ENCODE results near the gene AHDC1. TPM values are rescaled to one million over a fixed set of nuclear protein-coding genes. Genes with fewer than 3 reads are reported as not detected.

AHDC1 gene
- total and polyA plus RNA-seq, 2 of the 13 experiments (the other 11 are each of a cell fraction or from before 2014, with no cell fraction given): 1.0 to 2.7 TPM

DNA sequence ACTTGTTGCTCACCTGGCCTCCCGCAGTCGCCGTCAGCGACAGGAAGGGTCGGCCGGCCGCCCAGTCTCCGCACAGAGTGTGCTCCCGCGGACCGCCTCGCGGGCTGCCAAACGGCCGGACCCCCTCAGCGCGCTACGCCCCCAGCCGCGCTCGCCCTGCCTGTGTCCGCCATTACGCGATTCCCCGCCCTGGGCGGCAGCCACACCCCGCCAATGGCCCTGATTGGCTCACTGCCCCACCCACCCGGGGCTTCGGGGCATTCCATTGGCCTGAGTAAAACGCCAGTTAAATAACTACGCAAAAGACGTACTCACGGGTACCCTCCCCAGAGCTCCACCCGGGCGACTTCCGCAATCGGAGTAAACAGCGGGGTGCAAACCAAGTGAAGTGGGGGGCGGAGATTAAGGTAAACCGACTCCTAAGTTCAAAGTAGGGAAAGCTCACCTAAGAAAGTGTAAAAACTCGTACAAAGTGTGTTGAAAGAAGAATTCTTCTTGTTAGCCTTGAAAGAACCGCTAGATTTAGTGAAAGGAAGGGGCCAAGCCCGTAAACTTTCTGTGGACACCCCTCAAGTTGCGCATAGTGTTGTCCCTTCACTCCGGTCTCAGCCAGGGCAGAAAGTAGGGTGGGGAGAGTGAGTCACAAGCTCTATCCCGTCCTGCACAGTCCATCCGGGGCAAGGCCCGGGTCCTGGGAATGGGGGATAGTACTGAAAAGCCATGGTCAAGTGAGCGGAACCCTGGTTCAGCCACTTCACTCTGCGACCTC is 113.8 kb downstream of the AHDC1 start, which contains the start of gene WASF2 (continued):
- TF ChIP-seq, protein P1, sequence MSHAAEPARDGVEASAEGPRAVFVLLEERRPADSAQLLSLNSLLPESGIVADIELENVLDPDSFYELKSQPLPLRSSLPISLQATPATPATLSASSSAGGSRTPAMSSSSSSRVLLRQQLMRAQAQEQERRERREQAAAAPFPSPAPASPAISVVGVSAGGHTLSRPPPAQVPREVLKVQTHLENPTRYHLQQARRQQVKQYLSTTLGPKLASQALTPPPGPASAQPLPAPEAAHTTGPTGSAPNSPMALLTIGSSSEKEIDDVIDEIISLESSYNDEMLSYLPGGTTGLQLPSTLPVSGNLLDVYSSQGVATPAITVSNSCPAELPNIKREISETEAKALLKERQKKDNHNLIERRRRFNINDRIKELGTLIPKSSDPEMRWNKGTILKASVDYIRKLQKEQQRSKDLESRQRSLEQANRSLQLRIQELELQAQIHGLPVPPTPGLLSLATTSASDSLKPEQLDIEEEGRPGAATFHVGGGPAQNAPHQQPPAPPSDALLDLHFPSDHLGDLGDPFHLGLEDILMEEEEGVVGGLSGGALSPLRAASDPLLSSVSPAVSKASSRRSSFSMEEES (CRISPR knock-in tag; IDR thresholded peaks at IDR 0.05): peak; percentile 64
- TF ChIP-seq NCOA2 (CRISPR knock-in tag; IDR thresholded peaks at IDR 0.05) (no peak), PCBP1 (IDR thresholded peaks at IDR 0.05; ENCODE audit: borderline replicate concordance, low read depth, low read length) (0 out of 2 replicates have a peak, but pooled peaks have one; percentile 17), ZNF337 (CRISPR knock-in tag; IDR thresholded peaks at IDR 0.05; ENCODE audit: borderline replicate concordance, low read depth) (no peak), THAP11 (CRISPR knock-in tag; IDR thresholded peaks at IDR 0.05) (peak; percentile 77), ZEB1 (IDR thresholded peaks at IDR 0.05; ENCODE audit: insufficient replicate concordance, low read depth) (peak; percentile 64), ZFP90 (CRISPR knock-in tag; IDR thresholded peaks at IDR 0.05; ENCODE audit: borderline replicate concordance) (peak; percentile 80; the same call in 1 of the 2 replicates), ZIK1 (CRISPR knock-in tag; IDR thresholded peaks at IDR 0.05; ENCODE audit: borderline replicate concordance, low read depth) (no peak), ZNF562 (CRISPR knock-in tag; IDR thresholded peaks at IDR 0.05; ENCODE audit: borderline replicate concordance) (no peak), NKX3-1 (CRISPR knock-in tag; IDR thresholded peaks at IDR 0.05) (no peak), ZNF34 (CRISPR knock-in tag; IDR thresholded peaks at IDR 0.05; ENCODE audit: borderline replicate concordance) (peak; percentile 80; the same call in 1 of the 2 replicates), MTA1 (CRISPR knock-in tag; IDR thresholded peaks at IDR 0.05; ENCODE audit: borderline replicate concordance) (no peak), BHLHE40 (IDR thresholded peaks at IDR 0.05; ENCODE audit: low read length) (peak; percentile 93), ZBTB7A (CRISPR knock-in tag; IDR thresholded peaks at IDR 0.05) (no peak)
- TF ChIP-seq, protein P2, sequence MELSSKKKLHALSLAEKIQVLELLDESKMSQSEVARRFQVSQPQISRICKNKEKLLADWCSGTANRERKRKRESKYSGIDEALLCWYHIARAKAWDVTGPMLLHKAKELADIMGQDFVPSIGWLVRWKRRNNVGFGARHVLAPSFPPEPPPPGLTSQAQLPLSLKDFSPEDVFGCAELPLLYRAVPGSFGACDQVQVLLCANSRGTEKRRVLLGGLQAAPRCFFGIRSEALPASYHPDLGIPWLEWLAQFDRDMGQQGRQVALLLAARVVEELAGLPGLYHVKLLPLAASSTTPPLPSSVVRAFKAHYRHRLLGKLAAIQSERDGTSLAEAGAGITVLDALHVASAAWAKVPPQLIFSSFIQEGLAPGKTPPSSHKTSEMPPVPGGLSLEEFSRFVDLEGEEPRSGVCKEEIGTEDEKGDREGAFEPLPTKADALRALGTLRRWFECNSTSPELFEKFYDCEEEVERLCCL (CRISPR knock-in tag; IDR thresholded peaks at IDR 0.05; ENCODE audit: borderline replicate concordance): no peak
- TF ChIP-seq, protein P3, sequence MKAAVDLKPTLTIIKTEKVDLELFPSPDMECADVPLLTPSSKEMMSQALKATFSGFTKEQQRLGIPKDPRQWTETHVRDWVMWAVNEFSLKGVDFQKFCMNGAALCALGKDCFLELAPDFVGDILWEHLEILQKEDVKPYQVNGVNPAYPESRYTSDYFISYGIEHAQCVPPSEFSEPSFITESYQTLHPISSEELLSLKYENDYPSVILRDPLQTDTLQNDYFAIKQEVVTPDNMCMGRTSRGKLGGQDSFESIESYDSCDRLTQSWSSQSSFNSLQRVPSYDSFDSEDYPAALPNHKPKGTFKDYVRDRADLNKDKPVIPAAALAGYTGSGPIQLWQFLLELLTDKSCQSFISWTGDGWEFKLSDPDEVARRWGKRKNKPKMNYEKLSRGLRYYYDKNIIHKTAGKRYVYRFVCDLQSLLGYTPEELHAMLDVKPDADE (CRISPR knock-in tag; IDR thresholded peaks at IDR 0.05): no peak
- TF ChIP-seq, protein P4, sequence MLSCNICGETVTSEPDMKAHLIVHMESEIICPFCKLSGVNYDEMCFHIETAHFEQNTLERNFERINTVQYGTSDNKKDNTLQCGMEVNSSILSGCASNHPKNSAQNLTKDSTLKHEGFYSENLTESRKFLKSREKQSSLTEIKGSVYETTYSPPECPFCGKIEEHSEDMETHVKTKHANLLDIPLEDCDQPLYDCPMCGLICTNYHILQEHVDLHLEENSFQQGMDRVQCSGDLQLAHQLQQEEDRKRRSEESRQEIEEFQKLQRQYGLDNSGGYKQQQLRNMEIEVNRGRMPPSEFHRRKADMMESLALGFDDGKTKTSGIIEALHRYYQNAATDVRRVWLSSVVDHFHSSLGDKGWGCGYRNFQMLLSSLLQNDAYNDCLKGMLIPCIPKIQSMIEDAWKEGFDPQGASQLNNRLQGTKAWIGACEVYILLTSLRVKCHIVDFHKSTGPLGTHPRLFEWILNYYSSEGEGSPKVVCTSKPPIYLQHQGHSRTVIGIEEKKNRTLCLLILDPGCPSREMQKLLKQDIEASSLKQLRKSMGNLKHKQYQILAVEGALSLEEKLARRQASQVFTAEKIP (CRISPR knock-in tag; IDR thresholded peaks at IDR 0.05; ENCODE audit: borderline replicate concordance): no peak
- TF ChIP-seq, protein P5, sequence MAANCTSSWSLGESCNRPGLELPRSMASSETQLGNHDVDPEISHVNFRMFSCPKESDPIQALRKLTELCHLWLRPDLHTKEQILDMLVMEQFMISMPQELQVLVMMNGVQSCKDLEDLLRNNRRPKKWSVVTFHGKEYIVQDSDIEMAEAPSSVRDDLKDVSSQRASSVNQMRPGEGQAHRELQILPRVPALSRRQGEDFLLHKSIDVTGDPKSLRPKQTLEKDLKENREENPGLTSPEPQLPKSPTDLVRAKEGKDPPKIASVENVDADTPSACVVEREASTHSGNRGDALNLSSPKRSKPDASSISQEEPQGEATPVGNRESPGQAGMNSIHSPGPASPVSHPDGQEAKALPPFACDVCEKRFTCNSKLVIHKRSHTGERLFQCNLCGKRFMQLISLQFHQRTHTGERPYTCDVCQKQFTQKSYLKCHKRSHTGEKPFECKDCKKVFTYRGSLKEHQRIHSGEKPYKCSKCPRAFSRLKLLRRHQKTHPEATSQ (CRISPR knock-in tag; IDR thresholded peaks at IDR 0.05; ENCODE audit: borderline replicate concordance): peak; percentile 69; the same call in 1 of the 2 replicates
- TF ChIP-seq, protein P6, sequence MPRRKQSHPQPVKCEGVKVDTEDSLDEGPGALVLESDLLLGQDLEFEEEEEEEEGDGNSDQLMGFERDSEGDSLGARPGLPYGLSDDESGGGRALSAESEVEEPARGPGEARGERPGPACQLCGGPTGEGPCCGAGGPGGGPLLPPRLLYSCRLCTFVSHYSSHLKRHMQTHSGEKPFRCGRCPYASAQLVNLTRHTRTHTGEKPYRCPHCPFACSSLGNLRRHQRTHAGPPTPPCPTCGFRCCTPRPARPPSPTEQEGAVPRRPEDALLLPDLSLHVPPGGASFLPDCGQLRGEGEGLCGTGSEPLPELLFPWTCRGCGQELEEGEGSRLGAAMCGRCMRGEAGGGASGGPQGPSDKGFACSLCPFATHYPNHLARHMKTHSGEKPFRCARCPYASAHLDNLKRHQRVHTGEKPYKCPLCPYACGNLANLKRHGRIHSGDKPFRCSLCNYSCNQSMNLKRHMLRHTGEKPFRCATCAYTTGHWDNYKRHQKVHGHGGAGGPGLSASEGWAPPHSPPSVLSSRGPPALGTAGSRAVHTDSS (CRISPR knock-in tag; conservative IDR thresholded peaks at IDR 0.05): no peak

All from HepG2 (cell line).